ENCODE data around the gene IFT25. TPM values are rescaled to one million over a fixed set of nuclear protein-coding genes. Genes with fewer than 3 reads are reported as not detected.

The IFT25 gene
- total and polyA plus RNA-seq, 2 of the 13 experiments (the other 11 are each of a cell fraction or from before 2014, with no cell fraction given): 19.7 to 48.0 TPM

DNA sequence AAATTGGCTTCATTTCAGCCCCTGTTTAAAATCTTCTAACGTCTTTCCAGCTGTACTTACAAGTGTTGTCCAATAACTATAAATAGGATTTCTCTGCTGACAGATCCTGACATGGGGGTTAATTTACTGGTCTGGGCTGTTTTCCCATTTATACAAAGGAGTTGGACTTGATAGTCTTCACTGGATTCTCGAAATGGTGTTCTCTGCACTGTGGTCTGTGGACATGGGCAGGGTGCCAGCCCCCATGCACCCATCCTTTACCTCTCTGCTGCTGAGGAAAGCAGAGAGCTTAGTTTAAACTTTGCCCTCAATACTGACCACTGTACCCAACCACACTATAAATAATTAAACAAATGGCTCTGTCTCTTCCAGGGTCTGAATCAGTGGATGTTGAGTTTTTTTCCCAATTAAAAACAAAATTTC is 46.3 kb downstream of the IFT25 start (continued):
- TF ChIP-seq NFIC (IDR thresholded peaks at IDR 0.05; ENCODE audit: low read length) (peak; percentile 85), ZNF629 (CRISPR knock-in tag; conservative IDR thresholded peaks at IDR 0.05) (0 out of 2 replicates have a peak, but pooled peaks have one; percentile 44), MIXL1 (CRISPR knock-in tag; IDR thresholded peaks at IDR 0.05) (peak; percentile 67; the same call in 1 of the 2 replicates), PHF21A (CRISPR knock-in tag; IDR thresholded peaks at IDR 0.05) (peak; percentile 58; the same call in 1 of the 2 replicates), DNMT3B (CRISPR knock-in tag; conservative IDR thresholded peaks at IDR 0.05) (no peak), THRA (CRISPR knock-in tag; IDR thresholded peaks at IDR 0.05; ENCODE audit: borderline replicate concordance) (peak; percentile 72; the same call in 1 of the 2 replicates), HNRNPK (IDR thresholded peaks at IDR 0.05; ENCODE audit: low read depth, low read length, poor library complexity, severe bottlenecking) (no peak), PHF8 (CRISPR knock-in tag; IDR thresholded peaks at IDR 0.05) (peak; percentile 27; the same call in 1 of the 2 replicates), ZNF740 (CRISPR knock-in tag; IDR thresholded peaks at IDR 0.05) (peak; percentile 76), GATAD1 (CRISPR knock-in tag; IDR thresholded peaks at IDR 0.05) (no peak), JUNB (CRISPR knock-in tag; IDR thresholded peaks at IDR 0.05; ENCODE audit: borderline replicate concordance) (no peak), ZMYM4 (CRISPR knock-in tag; IDR thresholded peaks at IDR 0.05) (no peak), ATF4 (CRISPR knock-in tag; IDR thresholded peaks at IDR 0.05) (no peak)
- TF ChIP-seq, protein P1, sequence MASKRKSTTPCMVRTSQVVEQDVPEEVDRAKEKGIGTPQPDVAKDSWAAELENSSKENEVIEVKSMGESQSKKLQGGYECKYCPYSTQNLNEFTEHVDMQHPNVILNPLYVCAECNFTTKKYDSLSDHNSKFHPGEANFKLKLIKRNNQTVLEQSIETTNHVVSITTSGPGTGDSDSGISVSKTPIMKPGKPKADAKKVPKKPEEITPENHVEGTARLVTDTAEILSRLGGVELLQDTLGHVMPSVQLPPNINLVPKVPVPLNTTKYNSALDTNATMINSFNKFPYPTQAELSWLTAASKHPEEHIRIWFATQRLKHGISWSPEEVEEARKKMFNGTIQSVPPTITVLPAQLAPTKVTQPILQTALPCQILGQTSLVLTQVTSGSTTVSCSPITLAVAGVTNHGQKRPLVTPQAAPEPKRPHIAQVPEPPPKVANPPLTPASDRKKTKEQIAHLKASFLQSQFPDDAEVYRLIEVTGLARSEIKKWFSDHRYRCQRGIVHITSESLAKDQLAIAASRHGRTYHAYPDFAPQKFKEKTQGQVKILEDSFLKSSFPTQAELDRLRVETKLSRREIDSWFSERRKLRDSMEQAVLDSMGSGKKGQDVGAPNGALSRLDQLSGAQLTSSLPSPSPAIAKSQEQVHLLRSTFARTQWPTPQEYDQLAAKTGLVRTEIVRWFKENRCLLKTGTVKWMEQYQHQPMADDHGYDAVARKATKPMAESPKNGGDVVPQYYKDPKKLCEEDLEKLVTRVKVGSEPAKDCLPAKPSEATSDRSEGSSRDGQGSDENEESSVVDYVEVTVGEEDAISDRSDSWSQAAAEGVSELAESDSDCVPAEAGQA (IDR thresholded peaks at IDR 0.05; ENCODE audit: low read depth): no peak
- TF ChIP-seq, protein P1 (CRISPR knock-in tag; IDR thresholded peaks at IDR 0.05; ENCODE audit: borderline replicate concordance): no peak
- TF ChIP-seq, protein P2, sequence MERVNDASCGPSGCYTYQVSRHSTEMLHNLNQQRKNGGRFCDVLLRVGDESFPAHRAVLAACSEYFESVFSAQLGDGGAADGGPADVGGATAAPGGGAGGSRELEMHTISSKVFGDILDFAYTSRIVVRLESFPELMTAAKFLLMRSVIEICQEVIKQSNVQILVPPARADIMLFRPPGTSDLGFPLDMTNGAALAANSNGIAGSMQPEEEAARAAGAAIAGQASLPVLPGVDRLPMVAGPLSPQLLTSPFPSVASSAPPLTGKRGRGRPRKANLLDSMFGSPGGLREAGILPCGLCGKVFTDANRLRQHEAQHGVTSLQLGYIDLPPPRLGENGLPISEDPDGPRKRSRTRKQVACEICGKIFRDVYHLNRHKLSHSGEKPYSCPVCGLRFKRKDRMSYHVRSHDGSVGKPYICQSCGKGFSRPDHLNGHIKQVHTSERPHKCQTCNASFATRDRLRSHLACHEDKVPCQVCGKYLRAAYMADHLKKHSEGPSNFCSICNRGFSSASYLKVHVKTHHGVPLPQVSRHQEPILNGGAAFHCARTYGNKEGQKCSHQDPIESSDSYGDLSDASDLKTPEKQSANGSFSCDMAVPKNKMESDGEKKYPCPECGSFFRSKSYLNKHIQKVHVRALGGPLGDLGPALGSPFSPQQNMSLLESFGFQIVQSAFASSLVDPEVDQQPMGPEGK (CRISPR knock-in tag; IDR thresholded peaks at IDR 0.05): peak; percentile 70; the same call in 1 of the 2 replicates

Data from HepG2 (cell line).